ENCODE results near the gene C18orf32. TPM values are rescaled to one million over a fixed set of nuclear protein-coding genes. Genes with fewer than 3 reads are reported as not detected.

C18orf32 gene
- total and polyA plus RNA-seq, 2 donors (not counting 1 experiment from before 2014, with no cell fraction given): 11.9 to 39.1 TPM

GRCh38 chr18:49473721-49474120 is 13.3 kb downstream of the C18orf32 start:
- Histone ChIP-seq H3K4me2 (ENCODE audit: extremely low read depth, insufficient read depth, low read length) (no peak overlapping the region), H3K27ac (ENCODE audit: insufficient read depth, low read length) (no peak overlapping the region), H4K20me1 (ENCODE audit: control insufficient read depth, extremely low read depth, insufficient read depth, low read length) (no peaks in the 10 kb centered on the region), H3K9ac (ENCODE audit: insufficient read depth, low read length) (no peak overlapping the region), H3K4me1 (ENCODE audit: control insufficient read depth, extremely low read depth, insufficient read depth, low read length) (no peaks in the 10 kb centered on the region), H3K36me3 (ENCODE audit: control insufficient read depth, insufficient read depth, low read length) (no peaks in the 10 kb centered on the region), H3K4me3 (replicated peaks in 1 of 4; ENCODE audit: control extremely low read depth in 1 of 4, insufficient read depth in 1 of 4, low read depth in 3 of 4, low read length in 4 of 4) (no peak overlapping the region), H3K9me3 (ENCODE audit: control insufficient read depth, insufficient read depth, low read depth, low read length) (no peaks in the 10 kb centered on the region), H2AFZ (ENCODE audit: low read length) (no peak overlapping the region), H3K79me2 (ENCODE audit: control insufficient read depth, insufficient read depth, low read length) (no peaks in the 10 kb centered on the region), H3K27me3 (ENCODE audit: control insufficient read depth, insufficient read depth, low read length) (peaks cover 5% of the 10 kb centered on the region)
- TF ChIP-seq CTCF (conservative IDR thresholded peaks at IDR 0.05 in 1 of 2, IDR thresholded peaks at IDR 0.05 in 1 of 2; ENCODE audit: low read depth in 1 of 2, low read length in 2 of 2) (no peak), EZH2 (IDR thresholded peaks at IDR 0.05; ENCODE audit: low read length, missing control alignments) (no peak)
- DNase-seq (ENCODE audit: low read depth in 2 of 2): no peak

GRCh38 chr18:49472459-49472858 is 14.6 kb downstream of the C18orf32 start:
- Histone ChIP-seq H3K9ac (ENCODE audit: insufficient read depth, low read length) (no peak overlapping the region), H4K20me1 (ENCODE audit: control insufficient read depth, extremely low read depth, insufficient read depth, low read length) (no peaks in the 10 kb centered on the region), H3K4me2 (ENCODE audit: extremely low read depth, insufficient read depth, low read length) (no peak overlapping the region), H2AFZ (ENCODE audit: low read length) (no peak overlapping the region), H3K9me3 (ENCODE audit: control insufficient read depth, insufficient read depth, low read depth, low read length) (no peaks in the 10 kb centered on the region), H3K4me1 (ENCODE audit: control insufficient read depth, extremely low read depth, insufficient read depth, low read length) (no peaks in the 10 kb centered on the region), H3K79me2 (ENCODE audit: control insufficient read depth, insufficient read depth, low read length) (no peaks in the 10 kb centered on the region), H3K4me3 (replicated peaks in 1 of 4; ENCODE audit: control extremely low read depth in 1 of 4, insufficient read depth in 1 of 4, low read depth in 3 of 4, low read length in 4 of 4) (no peak overlapping the region), H3K27me3 (ENCODE audit: control insufficient read depth, insufficient read depth, low read length) (peaks cover 5% of the 10 kb centered on the region), H3K36me3 (ENCODE audit: control insufficient read depth, insufficient read depth, low read length) (no peaks in the 10 kb centered on the region), H3K27ac (ENCODE audit: insufficient read depth, low read length) (no peak overlapping the region)
- no peak for DNase-seq (ENCODE audit: low read depth in 2 of 2)
- TF ChIP-seq CTCF (conservative IDR thresholded peaks at IDR 0.05 in 1 of 2, IDR thresholded peaks at IDR 0.05 in 1 of 2; ENCODE audit: low read depth in 1 of 2, low read length in 2 of 2) (no peak), EZH2 (IDR thresholded peaks at IDR 0.05; ENCODE audit: low read length, missing control alignments) (no peak)

- TF ChIP-seq CTCF (conservative IDR thresholded peaks at IDR 0.05 in 1 of 2, IDR thresholded peaks at IDR 0.05 in 1 of 2; ENCODE audit: low read depth in 1 of 2, low read length in 2 of 2) (no peak), EZH2 (IDR thresholded peaks at IDR 0.05; ENCODE audit: low read length, missing control alignments) (no peak)
- Histone ChIP-seq H3K4me2 (ENCODE audit: extremely low read depth, insufficient read depth, low read length) (no peak overlapping the region), H3K9ac (ENCODE audit: insufficient read depth, low read length) (no peak overlapping the region), H3K79me2 (ENCODE audit: control insufficient read depth, insufficient read depth, low read length) (no peaks in the 10 kb centered on the region), H3K27ac (ENCODE audit: insufficient read depth, low read length) (no peak overlapping the region), H2AFZ (ENCODE audit: low read length) (no peak overlapping the region), H3K4me3 (replicated peaks in 1 of 4; ENCODE audit: control extremely low read depth in 1 of 4, insufficient read depth in 1 of 4, low read depth in 3 of 4, low read length in 4 of 4) (no peak overlapping the region), H3K4me1 (ENCODE audit: control insufficient read depth, extremely low read depth, insufficient read depth, low read length) (no peaks in the 10 kb centered on the region), H3K27me3 (ENCODE audit: control insufficient read depth, insufficient read depth, low read length) (peaks cover 5% of the 10 kb centered on the region), H4K20me1 (ENCODE audit: control insufficient read depth, extremely low read depth, insufficient read depth, low read length) (no peaks in the 10 kb centered on the region), H3K36me3 (ENCODE audit: control insufficient read depth, insufficient read depth, low read length) (no peaks in the 10 kb centered on the region), H3K9me3 (ENCODE audit: control insufficient read depth, insufficient read depth, low read depth, low read length) (no peaks in the 10 kb centered on the region)
- no peak for DNase-seq (ENCODE audit: low read depth in 2 of 2)
Observed at GRCh38 chr18:49471532-49471931, 15.5 kb downstream of the C18orf32 start.
